ENCODE data around the gene GFI1B. TPM values are rescaled to one million over a fixed set of nuclear protein-coding genes. Genes with fewer than 3 reads are reported as not detected.

GFI1B gene
- total RNA-seq, 1 donor from 2014 or later = 0.27 TPM

DNA sequence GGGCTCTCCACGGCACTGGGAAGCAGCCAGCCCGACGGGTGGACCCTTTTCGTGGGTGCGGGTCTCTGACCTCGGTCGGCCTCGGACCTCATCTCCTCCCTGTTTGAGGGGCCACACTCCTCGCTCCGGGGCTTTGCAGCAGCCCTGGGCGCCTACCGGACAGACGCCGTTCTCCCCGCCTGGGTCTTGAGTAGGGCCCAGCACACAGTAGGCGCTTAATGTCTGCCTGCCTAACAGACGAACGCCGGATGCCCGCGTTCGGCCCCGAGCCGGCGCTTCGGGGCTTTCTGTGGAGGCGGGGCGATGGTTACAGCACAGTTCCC is 51.5 kb downstream of the GFI1B start:
- H3K4me3 ChIP-seq = peak overlapping the region; percentile 98
- no peaks in the 10 kb centered on the region for H3K9me3 ChIP-seq (replicated peaks)
- H3K36me3 ChIP-seq = no peaks in the 10 kb centered on the region
- peak; percentile 18 for DNase-seq
- intact Hi-C loops (cut with micrococcal nuclease) = loop anchor here (10.0 kb wide), 1 partner anchor 115 kb away; no protein-coding TSS in a partner anchor
- H3K4me1 ChIP-seq = peaks cover 44% of the 10 kb centered on the region
- TF ChIP-seq, protein P1, sequence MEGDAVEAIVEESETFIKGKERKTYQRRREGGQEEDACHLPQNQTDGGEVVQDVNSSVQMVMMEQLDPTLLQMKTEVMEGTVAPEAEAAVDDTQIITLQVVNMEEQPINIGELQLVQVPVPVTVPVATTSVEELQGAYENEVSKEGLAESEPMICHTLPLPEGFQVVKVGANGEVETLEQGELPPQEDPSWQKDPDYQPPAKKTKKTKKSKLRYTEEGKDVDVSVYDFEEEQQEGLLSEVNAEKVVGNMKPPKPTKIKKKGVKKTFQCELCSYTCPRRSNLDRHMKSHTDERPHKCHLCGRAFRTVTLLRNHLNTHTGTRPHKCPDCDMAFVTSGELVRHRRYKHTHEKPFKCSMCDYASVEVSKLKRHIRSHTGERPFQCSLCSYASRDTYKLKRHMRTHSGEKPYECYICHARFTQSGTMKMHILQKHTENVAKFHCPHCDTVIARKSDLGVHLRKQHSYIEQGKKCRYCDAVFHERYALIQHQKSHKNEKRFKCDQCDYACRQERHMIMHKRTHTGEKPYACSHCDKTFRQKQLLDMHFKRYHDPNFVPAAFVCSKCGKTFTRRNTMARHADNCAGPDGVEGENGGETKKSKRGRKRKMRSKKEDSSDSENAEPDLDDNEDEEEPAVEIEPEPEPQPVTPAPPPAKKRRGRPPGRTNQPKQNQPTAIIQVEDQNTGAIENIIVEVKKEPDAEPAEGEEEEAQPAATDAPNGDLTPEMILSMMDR (IDR thresholded peaks at IDR 0.05; ENCODE audit: borderline replicate concordance) = no peak
- peak overlapping the region; percentile 97 for H3K27ac ChIP-seq (replicated peaks)
- H3K27me3 ChIP-seq (ENCODE audit: low read depth) = no peaks in the 10 kb centered on the region

DNA sequence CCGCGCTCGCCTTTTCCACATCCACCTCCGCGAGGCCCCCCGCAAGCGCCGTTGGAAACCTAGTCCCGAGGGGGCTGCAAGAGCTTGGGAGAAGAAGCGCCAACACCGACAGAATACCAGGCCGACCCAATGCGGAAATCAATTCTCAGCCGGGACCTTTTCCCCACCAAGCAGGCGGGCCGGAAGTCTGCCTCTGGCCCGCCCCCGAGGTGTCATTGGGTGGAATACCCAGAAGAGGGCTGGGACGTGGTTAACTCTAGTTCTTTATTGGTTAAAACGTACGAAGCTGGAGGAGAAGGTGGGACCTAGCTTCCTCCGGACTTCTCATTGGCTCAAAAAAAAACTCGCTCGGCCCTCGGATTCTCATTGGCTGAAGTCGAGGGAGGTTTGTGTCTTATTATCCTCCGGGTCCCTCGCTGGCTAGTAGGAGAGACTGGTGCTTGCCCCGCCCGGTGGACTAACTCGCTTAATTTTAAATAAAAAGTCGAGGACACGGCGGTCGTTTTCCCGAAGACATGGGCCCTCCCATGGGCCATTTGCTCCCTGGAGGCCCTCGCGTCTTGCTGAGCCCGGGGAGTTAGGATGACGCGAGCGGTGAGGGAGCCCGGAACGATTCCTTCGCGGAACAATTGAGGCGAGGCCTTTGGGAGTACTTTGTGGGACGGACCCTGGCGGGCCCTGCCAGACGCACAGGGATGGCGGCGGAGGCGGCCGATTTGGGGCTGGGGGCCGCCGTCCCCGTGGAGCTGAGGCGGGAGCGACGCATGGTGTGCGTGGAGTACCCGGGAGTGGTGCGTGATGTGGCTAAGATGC is 52.0 kb downstream of the GFI1B start, which contains the start of gene GTF3C5:
Gene GTF3C5, plus strand, starts transcription at position 681 of the 813 bp plus-strand sequence. Its CDS starts 15 bp downstream, at position 696.
- Histone ChIP-seq H3K4me1 (peaks cover 44% of the 10 kb centered on the region), H3K27me3 (ENCODE audit: low read depth) (no peaks in the 10 kb centered on the region), H3K4me3 (peak within 1 kb of the TSS; percentile 98), H3K36me3 (no peaks in the 10 kb centered on the region), H3K9me3 (replicated peaks) (no peaks in the 10 kb centered on the region), H3K27ac (replicated peaks) (peak within 1 kb of the TSS; percentile 97)
- TF ChIP-seq, protein P1 (IDR thresholded peaks at IDR 0.05; ENCODE audit: borderline replicate concordance) = peak; percentile 23
- intact Hi-C loops (cut with micrococcal nuclease) = loop anchor here (10.0 kb wide), 1 partner anchor 114 kb away; no protein-coding TSS in a partner anchor
- peak; percentile 91 for DNase-seq

DNA sequence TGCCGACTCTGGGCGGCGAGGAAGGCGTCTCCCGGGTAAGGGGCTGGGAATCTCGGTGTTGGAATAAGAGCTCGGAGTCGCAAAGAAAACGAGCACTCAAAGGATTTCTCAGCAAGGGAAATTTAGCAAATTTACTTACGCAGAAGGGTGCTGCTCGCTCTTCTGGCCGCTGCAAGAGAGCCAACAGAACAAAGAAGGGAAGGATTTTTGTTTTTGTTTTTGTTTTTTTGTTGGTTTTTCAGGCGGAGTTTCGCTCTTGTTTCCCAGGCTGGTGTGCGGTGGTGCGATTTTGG is 52.6 kb downstream of the GFI1B start:
- Histone ChIP-seq H3K4me1 (peaks cover 44% of the 10 kb centered on the region), H3K9me3 (replicated peaks) (no peaks in the 10 kb centered on the region), H3K27ac (replicated peaks) (peak overlapping the region; percentile 97), H3K27me3 (ENCODE audit: low read depth) (no peaks in the 10 kb centered on the region), H3K4me3 (peak overlapping the region; percentile 98), H3K36me3 (no peaks in the 10 kb centered on the region)
- intact Hi-C loops (cut with micrococcal nuclease) = loop anchor here (10.0 kb wide), 1 partner anchor 114 kb away; no protein-coding TSS in a partner anchor
- TF ChIP-seq, protein P1 (IDR thresholded peaks at IDR 0.05; ENCODE audit: borderline replicate concordance) = no peak
- DNase-seq = no peak

DNA sequence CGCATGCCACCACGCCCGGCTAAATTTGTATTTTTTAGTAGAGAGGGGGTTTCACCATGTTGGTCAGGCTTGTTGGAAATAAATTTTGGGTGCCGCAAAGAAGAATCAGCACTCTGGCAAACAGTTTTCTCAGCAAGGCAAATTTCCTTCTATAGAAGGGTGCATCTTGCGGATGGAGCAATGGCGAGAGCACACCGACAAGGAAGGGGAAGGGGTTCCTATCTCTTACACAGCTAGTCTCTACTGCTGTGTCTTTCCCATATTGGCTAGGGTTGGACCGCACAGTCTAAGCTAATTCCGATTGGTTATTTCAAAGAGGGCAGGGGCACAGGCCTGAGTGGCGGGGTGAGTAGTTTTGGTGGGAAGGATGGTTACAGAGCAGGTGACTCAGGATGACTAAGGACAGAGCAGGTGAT is 53.0 kb downstream of the GFI1B start:
- intact Hi-C loops (cut with micrococcal nuclease) = loop anchor here (10.0 kb wide), 1 partner anchor 113 kb away; no protein-coding TSS in a partner anchor
- DNase-seq = no peak
- Histone ChIP-seq H3K4me3 (peak overlapping the region; percentile 98), H3K4me1 (peaks cover 44% of the 10 kb centered on the region), H3K36me3 (no peaks in the 10 kb centered on the region), H3K9me3 (replicated peaks) (no peaks in the 10 kb centered on the region), H3K27ac (replicated peaks) (peak overlapping the region; percentile 97), H3K27me3 (ENCODE audit: low read depth) (no peaks in the 10 kb centered on the region)
- TF ChIP-seq, protein P1 (IDR thresholded peaks at IDR 0.05; ENCODE audit: borderline replicate concordance) = no peak

DNA sequence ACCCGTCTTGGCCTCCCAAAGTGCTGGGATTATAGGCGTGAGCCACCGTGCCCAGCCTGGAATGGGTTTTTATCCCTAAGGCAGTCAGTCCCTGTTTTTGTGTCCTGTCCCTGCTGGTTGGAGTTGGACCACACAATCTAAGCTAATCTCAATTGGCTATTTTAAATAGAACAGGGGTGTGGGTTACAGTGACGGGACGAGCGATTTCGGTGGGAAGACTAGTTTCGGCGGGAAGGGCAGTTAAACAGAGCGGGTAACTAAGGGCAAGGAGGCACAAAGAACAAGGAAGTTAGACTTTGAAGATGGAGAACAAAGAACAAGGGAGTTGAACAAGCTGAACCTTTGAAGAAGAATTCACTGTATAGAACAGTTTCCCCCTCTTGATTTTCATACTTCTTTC is 53.7 kb downstream of the GFI1B start:
- TF ChIP-seq, protein P1 (IDR thresholded peaks at IDR 0.05; ENCODE audit: borderline replicate concordance) = no peak
- no peaks in the 10 kb centered on the region for H3K9me3 ChIP-seq (replicated peaks)
- no peak overlapping the region for H3K27ac ChIP-seq (replicated peaks)
- peaks cover 44% of the 10 kb centered on the region for H3K4me1 ChIP-seq
- no peak for DNase-seq
- intact Hi-C loops (cut with micrococcal nuclease) = loop anchor here (10.0 kb wide), 1 partner anchor 113 kb away; no protein-coding TSS in a partner anchor
- H3K27me3 ChIP-seq (ENCODE audit: low read depth) = no peaks in the 10 kb centered on the region
- peak overlapping the region; percentile 98 for H3K4me3 ChIP-seq
- H3K36me3 ChIP-seq = no peaks in the 10 kb centered on the region
